K562 (cell line): Measurements from ENCODE around the gene ATP6V0A1. TPM values are rescaled to one million over a fixed set of nuclear protein-coding genes. Genes with fewer than 3 reads are reported as not detected.
A peak's percentile ranks its signal among the peaks of the same experiment; 100 is the strongest.

Experiments used
- CBFA2T2 ChIP-seq: fragments of 450-650 bp; conservative IDR thresholded peaks from 2 replicates; pipeline ENCODE4 v1.6.1; 2017; ENCODE audit warnings: mild to moderate bottlenecking
- CBX3 ChIP-seq, 2 experiments: IDR thresholded peaks; 1 replicate in 1 of 2; 2 replicates in 1 of 2; pipeline ENCODE4 v1.6.1; 2012; ENCODE audit warnings: inconsistent platforms in 2 of 2, low read length in 2 of 2, borderline replicate concordance in 1 of 2, control low read depth in 1 of 2
- CSDE1 ChIP-seq, 2 experiments: fragments of 450-650 bp; IDR thresholded peaks; 2 replicates each; pipeline ENCODE4 v1.6.1; 2016; ENCODE audit warnings: mild to moderate bottlenecking in 1 of 2
- DPF2 ChIP-seq: fragments of 450-650 bp; IDR thresholded peaks from 2 replicates; pipeline ENCODE4 v1.6.1; 2016
- FOXJ2 ChIP-seq: fragments of 200-800 bp; sonication (Bioruptor generic); IDR thresholded peaks from 2 replicates; pipeline ENCODE4 v1.6.1; 2016; ENCODE audit warnings: missing genetic modification characterization, missing compliant biosample characterization
- FOXJ3 ChIP-seq: sonication (generic); formaldehyde crosslinking; IDR thresholded peaks from 2 replicates; pipeline ENCODE4 v1.4.0; 2020; ENCODE audit warnings: mild to moderate bottlenecking, missing genetic modification reagents
- MAZ ChIP-seq, 2 experiments: fragments of 450-650 bp in 1 of 2; sonication (generic) in 1 of 2; formaldehyde crosslinking; IDR thresholded peaks in 1 of 2; conservative IDR thresholded peaks in 1 of 2; 2 replicates each; pipeline versions ENCODE4 v1.4.0 to v1.5.0; 2020; ENCODE audit warnings: mild to moderate bottlenecking in 1 of 2, missing genetic modification reagents in 1 of 2
- MCM2 ChIP-seq: fragments of 450-650 bp; IDR thresholded peaks from 2 replicates; pipeline ENCODE4 v1.6.1; 2017; ENCODE audit warnings: low read depth, mild to moderate bottlenecking
- SRSF1 ChIP-seq: fragments of 200-400 bp; formaldehyde crosslinking; IDR thresholded peaks from 2 replicates; pipeline ENCODE4 v1.6.1; 2017; ENCODE audit warnings: mild to moderate bottlenecking, low read depth, low read length, moderate library complexity
- TARDBP ChIP-seq: fragments of 450-650 bp; IDR thresholded peaks from 2 replicates; pipeline ENCODE4 v1.6.1; 2016
- TEAD2 ChIP-seq: fragments of 450-650 bp; IDR thresholded peaks from 2 replicates; pipeline ENCODE4 v1.6.1; 2016; ENCODE audit warnings: missing genetic modification characterization, control low read depth, missing compliant biosample characterization
- ZNF12 ChIP-seq: sonication (generic); formaldehyde crosslinking; IDR thresholded peaks from 2 replicates; pipeline ENCODE4 v1.4.0; 2020; ENCODE audit warnings: mild to moderate bottlenecking, missing genetic modification reagents
- ZNF197 ChIP-seq: fragments of 200-800 bp; sonication (Bioruptor generic); IDR thresholded peaks from 2 replicates; pipeline ENCODE4 v1.6.1; 2016; ENCODE audit warnings: low read depth, missing genetic modification characterization, missing compliant biosample characterization
- polyA plus RNA-seq, 8 experiments: library from polyadenylated mRNA; depleted of rRNA in 4 of 8; stranded (reverse) in 5 of 8; unstranded in 3 of 8; fragments of >200 nt; fragmentation: Nextera tagmentation in 2 of 8; fragmentation: Illumina TruSeq in 1 of 8; extraction: Ambion mirVana in 2 of 8; extraction: Trizol in 1 of 8; gene quantifications; 2 replicates each; pipeline versions ENCODE4 v1.2.1 to v1.2.3, GENCODE V29; 2011 to 2014; ENCODE audit warnings: inconsistent platforms in 1 of 8, missing spikeins in 1 of 8
- total RNA-seq, 7 experiments: library from RNA; depleted of rRNA in 6 of 7; stranded (reverse); fragments of >200 nt in 6 of 7; fragmentation: Illumina TruSeq in 2 of 7; extraction: Trizol in 2 of 7; gene quantifications; 2 replicates each; pipeline versions ENCODE4 v1.2.1 to v1.2.3, GENCODE V29; 2011 to 2021; ENCODE audit warnings: low replicate concordance in 1 of 7
- TF ChIP-seq, protein P1 (sequence below): sonication (generic); formaldehyde crosslinking; IDR thresholded peaks from 2 replicates; pipeline ENCODE4 v1.8.0; 2022; ENCODE audit warnings: mild to moderate bottlenecking, missing genetic modification reagents
- TF ChIP-seq, protein P2 (sequence below): fragments of 450-650 bp; IDR thresholded peaks from 2 replicates; pipeline ENCODE4 v1.6.1; 2017; ENCODE audit warnings: antibody characterized with exemption, mild to moderate bottlenecking
- TF ChIP-seq, protein P3 (sequence below): sonication (generic); formaldehyde crosslinking; IDR thresholded peaks from 2 replicates; pipeline ENCODE4 v1.8.0; 2022; ENCODE audit warnings: missing genetic modification reagents, mild to moderate bottlenecking, moderate library complexity, borderline replicate concordance
- TF ChIP-seq, protein P4 (sequence below): sonication (generic); formaldehyde crosslinking; IDR thresholded peaks from 2 replicates; pipeline ENCODE4 v1.9.0; 2022; ENCODE audit warnings: mild to moderate bottlenecking, missing genetic modification reagents

Gene ATP6V0A1
- total and polyA plus RNA-seq, 9 of the 15 experiments (the other 6 are each of a cell fraction or from before 2014, with no cell fraction given), result 11.8 to 158 (median 75.5) TPM

DNA sequence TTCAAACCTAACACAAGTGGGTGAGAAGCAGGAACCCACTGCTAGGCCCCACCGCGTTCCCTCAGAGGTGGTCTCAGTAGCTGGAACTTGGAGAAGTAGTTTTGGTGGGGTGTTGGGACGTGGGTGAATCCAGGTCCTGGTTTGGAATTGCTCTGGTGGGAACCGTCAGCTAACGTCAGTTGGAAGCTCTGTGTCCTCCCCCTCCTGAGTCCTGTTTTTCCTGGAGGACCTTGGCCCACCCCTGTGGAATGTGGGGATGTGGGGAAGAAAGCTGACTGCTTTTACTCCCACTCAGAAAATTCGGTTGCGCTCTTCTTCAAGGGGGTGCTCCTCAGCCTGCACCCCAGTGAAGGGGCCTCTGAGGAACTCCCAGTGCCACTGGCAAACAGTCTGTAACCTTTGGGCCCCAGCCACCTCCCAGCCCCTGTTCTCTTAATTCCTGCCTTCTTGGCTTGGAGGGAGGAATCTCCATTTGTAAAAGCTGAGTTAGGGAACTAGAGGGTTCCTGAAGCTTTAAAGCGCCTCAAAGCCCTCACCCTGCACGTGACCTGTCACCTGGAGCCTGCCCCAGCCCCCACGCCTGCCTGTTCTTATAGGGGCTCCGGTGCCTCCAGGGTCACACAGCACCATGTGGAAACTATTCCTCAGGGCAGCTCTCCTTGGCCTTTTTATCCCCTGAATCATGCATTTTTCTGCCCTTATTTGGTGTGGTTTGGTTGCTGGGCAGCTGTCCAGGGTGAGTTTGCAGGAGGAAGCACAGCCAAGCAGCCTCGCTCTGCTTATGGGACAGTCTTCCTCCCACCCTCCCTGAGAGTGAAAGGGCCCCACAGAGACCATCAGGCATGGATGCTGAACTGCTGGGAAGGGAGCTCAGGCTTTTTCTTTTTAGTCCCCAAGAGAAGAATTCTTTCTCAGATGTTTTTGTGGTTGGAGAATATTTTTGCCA lies 61.1 kb downstream of the ATP6V0A1 start (continued):
- TF ChIP-seq, protein P1, sequence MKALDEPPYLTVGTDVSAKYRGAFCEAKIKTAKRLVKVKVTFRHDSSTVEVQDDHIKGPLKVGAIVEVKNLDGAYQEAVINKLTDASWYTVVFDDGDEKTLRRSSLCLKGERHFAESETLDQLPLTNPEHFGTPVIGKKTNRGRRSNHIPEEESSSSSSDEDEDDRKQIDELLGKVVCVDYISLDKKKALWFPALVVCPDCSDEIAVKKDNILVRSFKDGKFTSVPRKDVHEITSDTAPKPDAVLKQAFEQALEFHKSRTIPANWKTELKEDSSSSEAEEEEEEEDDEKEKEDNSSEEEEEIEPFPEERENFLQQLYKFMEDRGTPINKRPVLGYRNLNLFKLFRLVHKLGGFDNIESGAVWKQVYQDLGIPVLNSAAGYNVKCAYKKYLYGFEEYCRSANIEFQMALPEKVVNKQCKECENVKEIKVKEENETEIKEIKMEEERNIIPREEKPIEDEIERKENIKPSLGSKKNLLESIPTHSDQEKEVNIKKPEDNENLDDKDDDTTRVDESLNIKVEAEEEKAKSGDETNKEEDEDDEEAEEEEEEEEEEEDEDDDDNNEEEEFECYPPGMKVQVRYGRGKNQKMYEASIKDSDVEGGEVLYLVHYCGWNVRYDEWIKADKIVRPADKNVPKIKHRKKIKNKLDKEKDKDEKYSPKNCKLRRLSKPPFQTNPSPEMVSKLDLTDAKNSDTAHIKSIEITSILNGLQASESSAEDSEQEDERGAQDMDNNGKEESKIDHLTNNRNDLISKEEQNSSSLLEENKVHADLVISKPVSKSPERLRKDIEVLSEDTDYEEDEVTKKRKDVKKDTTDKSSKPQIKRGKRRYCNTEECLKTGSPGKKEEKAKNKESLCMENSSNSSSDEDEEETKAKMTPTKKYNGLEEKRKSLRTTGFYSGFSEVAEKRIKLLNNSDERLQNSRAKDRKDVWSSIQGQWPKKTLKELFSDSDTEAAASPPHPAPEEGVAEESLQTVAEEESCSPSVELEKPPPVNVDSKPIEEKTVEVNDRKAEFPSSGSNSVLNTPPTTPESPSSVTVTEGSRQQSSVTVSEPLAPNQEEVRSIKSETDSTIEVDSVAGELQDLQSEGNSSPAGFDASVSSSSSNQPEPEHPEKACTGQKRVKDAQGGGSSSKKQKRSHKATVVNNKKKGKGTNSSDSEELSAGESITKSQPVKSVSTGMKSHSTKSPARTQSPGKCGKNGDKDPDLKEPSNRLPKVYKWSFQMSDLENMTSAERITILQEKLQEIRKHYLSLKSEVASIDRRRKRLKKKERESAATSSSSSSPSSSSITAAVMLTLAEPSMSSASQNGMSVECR (CRISPR knock-in tag), result no peak
- TF ChIP-seq CBX3 (IDR thresholded peaks at IDR 0.05; ENCODE audit: borderline replicate concordance in 1 of 2, low read length in 2 of 2), result no peak
- TF ChIP-seq, protein P2, sequence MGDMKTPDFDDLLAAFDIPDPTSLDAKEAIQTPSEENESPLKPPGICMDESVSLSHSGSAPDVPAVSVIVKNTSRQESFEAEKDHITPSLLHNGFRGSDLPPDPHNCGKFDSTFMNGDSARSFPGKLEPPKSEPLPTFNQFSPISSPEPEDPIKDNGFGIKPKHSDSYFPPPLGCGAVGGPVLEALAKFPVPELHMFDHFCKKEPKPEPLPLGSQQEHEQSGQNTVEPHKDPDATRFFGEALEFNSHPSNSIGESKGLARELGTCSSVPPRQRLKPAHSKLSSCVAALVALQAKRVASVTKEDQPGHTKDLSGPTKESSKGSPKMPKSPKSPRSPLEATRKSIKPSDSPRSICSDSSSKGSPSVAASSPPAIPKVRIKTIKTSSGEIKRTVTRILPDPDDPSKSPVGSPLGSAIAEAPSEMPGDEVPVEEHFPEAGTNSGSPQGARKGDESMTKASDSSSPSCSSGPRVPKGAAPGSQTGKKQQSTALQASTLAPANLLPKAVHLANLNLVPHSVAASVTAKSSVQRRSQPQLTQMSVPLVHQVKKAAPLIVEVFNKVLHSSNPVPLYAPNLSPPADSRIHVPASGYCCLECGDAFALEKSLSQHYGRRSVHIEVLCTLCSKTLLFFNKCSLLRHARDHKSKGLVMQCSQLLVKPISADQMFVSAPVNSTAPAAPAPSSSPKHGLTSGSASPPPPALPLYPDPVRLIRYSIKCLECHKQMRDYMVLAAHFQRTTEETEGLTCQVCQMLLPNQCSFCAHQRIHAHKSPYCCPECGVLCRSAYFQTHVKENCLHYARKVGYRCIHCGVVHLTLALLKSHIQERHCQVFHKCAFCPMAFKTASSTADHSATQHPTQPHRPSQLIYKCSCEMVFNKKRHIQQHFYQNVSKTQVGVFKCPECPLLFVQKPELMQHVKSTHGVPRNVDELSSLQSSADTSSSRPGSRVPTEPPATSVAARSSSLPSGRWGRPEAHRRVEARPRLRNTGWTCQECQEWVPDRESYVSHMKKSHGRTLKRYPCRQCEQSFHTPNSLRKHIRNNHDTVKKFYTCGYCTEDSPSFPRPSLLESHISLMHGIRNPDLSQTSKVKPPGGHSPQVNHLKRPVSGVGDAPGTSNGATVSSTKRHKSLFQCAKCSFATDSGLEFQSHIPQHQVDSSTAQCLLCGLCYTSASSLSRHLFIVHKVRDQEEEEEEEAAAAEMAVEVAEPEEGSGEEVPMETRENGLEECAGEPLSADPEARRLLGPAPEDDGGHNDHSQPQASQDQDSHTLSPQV, result peak; percentile 66
- TF ChIP-seq DPF2, result no peak
- TF ChIP-seq TARDBP, result no peak
- no peak for TF ChIP-seq SRSF1
- no peak; the same call in 1 of the 2 replicates for TF ChIP-seq ZNF197 (CRISPR knock-in tag)
- TF ChIP-seq FOXJ3 (CRISPR knock-in tag), result no peak
- TF ChIP-seq ZNF12, result 0 out of 2 replicates have a peak, but pooled peaks have one; percentile 49
- TF ChIP-seq CSDE1 (IDR thresholded peaks at IDR 0.05), result no peak
- TF ChIP-seq, protein P3, sequence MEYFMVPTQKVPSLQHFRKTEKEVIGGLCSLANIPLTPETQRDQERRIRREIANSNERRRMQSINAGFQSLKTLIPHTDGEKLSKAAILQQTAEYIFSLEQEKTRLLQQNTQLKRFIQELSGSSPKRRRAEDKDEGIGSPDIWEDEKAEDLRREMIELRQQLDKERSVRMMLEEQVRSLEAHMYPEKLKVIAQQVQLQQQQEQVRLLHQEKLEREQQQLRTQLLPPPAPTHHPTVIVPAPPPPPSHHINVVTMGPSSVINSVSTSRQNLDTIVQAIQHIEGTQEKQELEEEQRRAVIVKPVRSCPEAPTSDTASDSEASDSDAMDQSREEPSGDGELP (CRISPR knock-in tag), result peak; percentile 25; the same call in 1 of the 2 replicates
- no peak for TF ChIP-seq TEAD2 (tag)
- TF ChIP-seq MAZ (CRISPR knock-in tag; conservative IDR thresholded peaks at IDR 0.05 in 1 of 2, IDR thresholded peaks at IDR 0.05 in 1 of 2), result 0 out of 4 replicates have a peak, but pooled peaks of 1 of the 2 experiments have one; percentile 41
- 0 out of 2 replicates have a peak, but pooled peaks have one; percentile 13 for TF ChIP-seq CBFA2T2
- TF ChIP-seq MCM2, result no peak
- no peak for TF ChIP-seq FOXJ2 (tag)
- TF ChIP-seq, protein P4, sequence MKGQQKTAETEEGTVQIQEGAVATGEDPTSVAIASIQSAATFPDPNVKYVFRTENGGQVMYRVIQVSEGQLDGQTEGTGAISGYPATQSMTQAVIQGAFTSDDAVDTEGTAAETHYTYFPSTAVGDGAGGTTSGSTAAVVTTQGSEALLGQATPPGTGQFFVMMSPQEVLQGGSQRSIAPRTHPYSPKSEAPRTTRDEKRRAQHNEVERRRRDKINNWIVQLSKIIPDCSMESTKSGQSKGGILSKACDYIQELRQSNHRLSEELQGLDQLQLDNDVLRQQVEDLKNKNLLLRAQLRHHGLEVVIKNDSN (CRISPR knock-in tag), result peak; percentile 63
